Suprapubic skin (tissue), 4 donors: ENCODE measurements around the gene CREG2. TPM values are rescaled to one million over a fixed set of nuclear protein-coding genes. Genes with fewer than 3 reads are reported as not detected.

Source experiments
- DNase-seq, 2 donors: peaks; one replicate each; pipeline ENCODE4 v3.0.0-alpha.2; 2019; ENCODE audit warnings: low spot score in 2 of 2
- H3K27ac ChIP-seq: fragments of 200-600 bp; sonication (generic); one replicate; pipeline ENCODE4 v1.5.1; 2019
- H3K27me3 ChIP-seq: fragments of 200-600 bp; sonication (generic); one replicate; pipeline ENCODE4 v1.5.1; 2019
- H3K36me3 ChIP-seq: fragments of 200-600 bp; sonication (generic); one replicate; pipeline ENCODE4 v1.5.1; 2019
- H3K4me1 ChIP-seq: fragments of 200-600 bp; sonication (generic); one replicate; pipeline ENCODE4 v1.5.1; 2019
- H3K4me3 ChIP-seq: fragments of 200-600 bp; sonication (generic); one replicate; pipeline ENCODE4 v1.5.1; 2019; ENCODE audit warnings: mild to moderate bottlenecking
- H3K9me3 ChIP-seq: fragments of 200-600 bp; sonication (generic); one replicate; pipeline ENCODE4 v1.5.1; 2019
- CTCF ChIP-seq, 2 donors: fragments of 200-600 bp in 1 of 2; fragments of 450-650 bp in 1 of 2; sonication (generic) in 1 of 2; IDR thresholded peaks; one replicate each; pipeline ENCODE4 v1.5.1; 2016 to 2019; ENCODE audit warnings: antibody characterized with exemption in 2 of 2, mild to moderate bottlenecking in 1 of 2, moderate library complexity in 1 of 2
- EP300 ChIP-seq: sonication (generic); formaldehyde crosslinking; IDR thresholded peaks from one replicate; pipeline ENCODE4 v1.6.1; 2017; ENCODE audit warnings: antibody characterized with exemption
- POLR2A ChIP-seq, 2 donors: fragments of 450-650 bp; IDR thresholded peaks; one replicate each; pipeline ENCODE4 v1.6.1; 2017; ENCODE audit warnings: antibody characterized with exemption in 2 of 2, mild to moderate bottlenecking in 2 of 2, moderate library complexity in 2 of 2
- POLR2AphosphoS5 ChIP-seq, 3 donors: sonication (generic); formaldehyde crosslinking; IDR thresholded peaks; one replicate each; pipeline ENCODE4 v1.6.1; 2017; ENCODE audit warnings: antibody characterized with exemption in 3 of 3
- WGBS: methylation state at CpG from one replicate; pipeline ENCODE4 v1.1.5; 2018; 5-methylcytosine and 5-hydroxymethylcytosine counted together
- total RNA-seq, 4 donors: library from RNA; depleted of rRNA; stranded (reverse); fragments of >200 nt; gene quantifications; one replicate each; pipeline ENCODE4 v1.1.0, GENCODE V29; 2016

CREG2 gene
- total RNA-seq, 4 donors from 2014 or later = 0.17 to 1.3 TPM; not detected in 2

- H3K4me3 ChIP-seq = no peak overlapping the region
- WGBS = 46% methylated on average over 2 of the region's 2 CpGs
- no peaks in the 10 kb centered on the region for H3K9me3 ChIP-seq
- H3K36me3 ChIP-seq = no peaks in the 10 kb centered on the region
- H3K4me1 ChIP-seq = peaks cover 6% of the 10 kb centered on the region
- no peak overlapping the region for H3K27ac ChIP-seq
- TF ChIP-seq POLR2A (IDR thresholded peaks at IDR 0.05) (no peak), EP300 (no peak), CTCF (IDR thresholded peaks at IDR 0.05) (no peak), POLR2AphosphoS5 (IDR thresholded peaks at IDR 0.05) (no peak)
- DNase-seq = no peak
- H3K27me3 ChIP-seq = no peaks in the 10 kb centered on the region
These were observed 25.8 kb downstream of the CREG2 start for GRCh38 chr2:101361522-101361921.

- WGBS = 53% methylated on average over 4 of the region's 4 CpGs
- Histone ChIP-seq H3K36me3 (no peaks in the 10 kb centered on the region), H3K9me3 (no peaks in the 10 kb centered on the region), H3K27me3 (no peaks in the 10 kb centered on the region), H3K4me1 (peaks cover 6% of the 10 kb centered on the region), H3K4me3 (no peak overlapping the region), H3K27ac (no peak overlapping the region)
- TF ChIP-seq POLR2A (IDR thresholded peaks at IDR 0.05) (no peak), CTCF (IDR thresholded peaks at IDR 0.05) (no peak), EP300 (no peak), POLR2AphosphoS5 (IDR thresholded peaks at IDR 0.05) (no peak)
- no peak for DNase-seq
These were observed 26.2 kb downstream of the CREG2 start for GRCh38 chr2:101361121-101361520.

GRCh38 chr2:101360232-101360631 lies 27.1 kb downstream of the CREG2 start:
- H3K27ac ChIP-seq = no peak overlapping the region
- no peak overlapping the region for H3K4me3 ChIP-seq
- no peaks in the 10 kb centered on the region for H3K9me3 ChIP-seq
- TF ChIP-seq EP300 = no peak
- no peak for TF ChIP-seq CTCF (IDR thresholded peaks at IDR 0.05)
- TF ChIP-seq POLR2AphosphoS5 (IDR thresholded peaks at IDR 0.05) = no peak
- TF ChIP-seq POLR2A (IDR thresholded peaks at IDR 0.05) = no peak
- WGBS = 59% methylated on average over 3 of the region's 4 CpGs
- H3K36me3 ChIP-seq = no peaks in the 10 kb centered on the region
- no peaks in the 10 kb centered on the region for H3K27me3 ChIP-seq
- peaks cover 6% of the 10 kb centered on the region for H3K4me1 ChIP-seq
- DNase-seq = no peak

GRCh38 chr2:101359410-101359954 lies 27.8 kb downstream of the CREG2 start:
- Histone ChIP-seq H3K4me1 (peaks cover 6% of the 10 kb centered on the region), H3K36me3 (no peaks in the 10 kb centered on the region), H3K27ac (no peak overlapping the region), H3K9me3 (no peaks in the 10 kb centered on the region), H3K27me3 (no peaks in the 10 kb centered on the region), H3K4me3 (no peak overlapping the region)
- 92% methylated on average over 7 of the region's 7 CpGs for WGBS
- DNase-seq = no peak
- TF ChIP-seq EP300 = no peak
- no peak for TF ChIP-seq POLR2A (IDR thresholded peaks at IDR 0.05)
- no peak for TF ChIP-seq POLR2AphosphoS5 (IDR thresholded peaks at IDR 0.05)
- no peak for TF ChIP-seq CTCF (IDR thresholded peaks at IDR 0.05)

- Histone ChIP-seq H3K9me3 (no peaks in the 10 kb centered on the region), H3K4me1 (peaks cover 6% of the 10 kb centered on the region), H3K27me3 (no peaks in the 10 kb centered on the region), H3K4me3 (no peak overlapping the region), H3K27ac (no peak overlapping the region), H3K36me3 (no peaks in the 10 kb centered on the region)
- no peak for DNase-seq
- TF ChIP-seq POLR2A (IDR thresholded peaks at IDR 0.05) = no peak
These were observed 29.9 kb downstream of the CREG2 start for GRCh38 chr2:101357376-101357775.

- no peak overlapping the region for H3K4me3 ChIP-seq
- no peaks in the 10 kb centered on the region for H3K9me3 ChIP-seq
- H3K27me3 ChIP-seq = no peaks in the 10 kb centered on the region
- WGBS = 68% methylated on average over 2 of the region's 2 CpGs
- DNase-seq = no peak
- no peaks in the 10 kb centered on the region for H3K36me3 ChIP-seq
- peaks cover 6% of the 10 kb centered on the region for H3K4me1 ChIP-seq
- no peak overlapping the region for H3K27ac ChIP-seq
- TF ChIP-seq EP300 = no peak
- TF ChIP-seq POLR2AphosphoS5 (IDR thresholded peaks at IDR 0.05) = no peak
- no peak for TF ChIP-seq CTCF (IDR thresholded peaks at IDR 0.05)
- no peak for TF ChIP-seq POLR2A (IDR thresholded peaks at IDR 0.05)
These were observed 30.8 kb downstream of the CREG2 start for GRCh38 chr2:101356521-101356920.
